PC-3 (cell line): ENCODE data around the gene CCNB2.

Source experiments
- EZH2phosphoT487 ChIP-seq: fragments of 300-600 bp; sonication (generic); IDR thresholded peaks from 2 replicates; pipeline ENCODE4 v1.6.1; 2018; ENCODE audit warnings: mild to moderate bottlenecking, antibody characterized with exemption, low read length, borderline replicate concordance
- TF ChIP-seq, protein P1 (sequence below): fragments of 300-600 bp; sonication (generic); conservative IDR thresholded peaks from 2 replicates; pipeline ENCODE4 v1.5.1; 2017; ENCODE audit warnings: antibody characterized with exemption, low read depth, mild to moderate bottlenecking, low read length

DNA sequence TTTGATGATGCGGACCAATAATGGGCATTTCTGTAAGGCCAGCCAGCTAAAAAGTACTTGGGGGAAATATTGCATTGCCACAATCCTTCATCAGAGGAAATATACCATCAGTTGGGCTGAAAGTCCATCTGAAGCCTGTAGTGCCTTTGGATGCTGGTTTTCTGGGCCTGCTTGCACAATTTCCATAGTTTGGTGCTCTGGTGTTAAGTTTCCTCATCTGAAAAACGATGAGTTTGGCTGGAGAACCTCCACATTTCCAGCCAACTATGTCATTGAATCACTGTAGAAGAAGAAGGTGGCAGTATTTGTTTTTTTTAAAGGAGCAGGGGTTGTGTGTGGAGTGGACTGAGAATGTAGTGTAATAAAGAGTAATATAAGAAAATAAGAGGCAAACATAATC lies 10.1 kb downstream of the CCNB2 start:
- TF ChIP-seq, protein P1, sequence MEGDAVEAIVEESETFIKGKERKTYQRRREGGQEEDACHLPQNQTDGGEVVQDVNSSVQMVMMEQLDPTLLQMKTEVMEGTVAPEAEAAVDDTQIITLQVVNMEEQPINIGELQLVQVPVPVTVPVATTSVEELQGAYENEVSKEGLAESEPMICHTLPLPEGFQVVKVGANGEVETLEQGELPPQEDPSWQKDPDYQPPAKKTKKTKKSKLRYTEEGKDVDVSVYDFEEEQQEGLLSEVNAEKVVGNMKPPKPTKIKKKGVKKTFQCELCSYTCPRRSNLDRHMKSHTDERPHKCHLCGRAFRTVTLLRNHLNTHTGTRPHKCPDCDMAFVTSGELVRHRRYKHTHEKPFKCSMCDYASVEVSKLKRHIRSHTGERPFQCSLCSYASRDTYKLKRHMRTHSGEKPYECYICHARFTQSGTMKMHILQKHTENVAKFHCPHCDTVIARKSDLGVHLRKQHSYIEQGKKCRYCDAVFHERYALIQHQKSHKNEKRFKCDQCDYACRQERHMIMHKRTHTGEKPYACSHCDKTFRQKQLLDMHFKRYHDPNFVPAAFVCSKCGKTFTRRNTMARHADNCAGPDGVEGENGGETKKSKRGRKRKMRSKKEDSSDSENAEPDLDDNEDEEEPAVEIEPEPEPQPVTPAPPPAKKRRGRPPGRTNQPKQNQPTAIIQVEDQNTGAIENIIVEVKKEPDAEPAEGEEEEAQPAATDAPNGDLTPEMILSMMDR, result no peak
- TF ChIP-seq EZH2phosphoT487, result no peak
